Gastrocnemius medialis (tissue), 4 donors: Measurements from ENCODE around the gene SRPRA. TPM values are rescaled to one million over a fixed set of nuclear protein-coding genes. Genes with fewer than 3 reads are reported as not detected.

Experiments used
- ATAC-seq, 2 donors: fragments of 150-250 bp; one replicate each; pipeline ENCODE4 v1.9.1; 2016
- DNase-seq, 2 donors: peaks; one replicate each; pipeline ENCODE4 v3.0.0-alpha.2; 2019
- H3K27ac ChIP-seq, 4 donors: fragments of 200-600 bp; sonication (generic); 1 replicate in 1 of 4; 2 replicates in 3 of 4; pipeline ENCODE4 v1.5.1; 2016 to 2018; ENCODE audit warnings: mild to moderate bottlenecking in 2 of 4, moderate library complexity in 1 of 4
- H3K27me3 ChIP-seq, 3 donors: fragments of 200-600 bp; sonication (generic) in 2 of 3; 1 replicate in 1 of 3; 2 replicates in 2 of 3; pipeline versions ENCODE4 v1.5.1 to v1.6.0; 2016 to 2019; ENCODE audit warnings: mild to moderate bottlenecking in 1 of 3, moderate library complexity in 1 of 3
- H3K36me3 ChIP-seq, 2 donors: fragments of 200-600 bp; sonication (generic) in 1 of 2; one replicate each; pipeline ENCODE4 v1.5.1; 2017 to 2018
- H3K4me1 ChIP-seq, 2 donors: fragments of 200-600 bp; sonication (generic) in 1 of 2; one replicate each; pipeline ENCODE4 v1.5.1; 2016 to 2017; ENCODE audit warnings: mild to moderate bottlenecking in 2 of 2
- H3K4me3 ChIP-seq, 4 donors: fragments of 200-600 bp; sonication (generic) in 3 of 4; 1 replicate in 1 of 4; 2 replicates in 3 of 4; pipeline ENCODE4 v1.5.1; 2016 to 2019; ENCODE audit warnings: mild to moderate bottlenecking in 2 of 4
- H3K9me3 ChIP-seq, 3 donors: fragments of 200-600 bp; sonication (generic) in 2 of 3; 1 replicate in 1 of 3; 2 replicates in 2 of 3; pipeline ENCODE4 v1.5.1; 2016 to 2019
- CTCF ChIP-seq, 5 experiments: fragments of 450-650 bp in 3 of 5; fragments of 200-600 bp in 2 of 5; sonication (generic) in 2 of 5; IDR thresholded peaks in 4 of 5; conservative IDR thresholded peaks in 1 of 5; 1 replicate in 4 of 5; 2 replicates in 1 of 5; pipeline ENCODE4 v1.5.1; 2016 to 2019; ENCODE audit warnings: antibody characterized with exemption in 5 of 5, mild to moderate bottlenecking in 3 of 5, moderate library complexity in 3 of 5
- POLR2A ChIP-seq, 2 donors: fragments of 450-650 bp; IDR thresholded peaks; one replicate each; pipeline ENCODE4 v1.6.1; 2017; ENCODE audit warnings: antibody characterized with exemption in 2 of 2, mild to moderate bottlenecking in 2 of 2, moderate library complexity in 2 of 2
- in situ Hi-C, 4 donors: fragments of 200-750 bp; cut with MboI; loops; one replicate each; pipeline versions ENCODE4 v1.15.0 to v1.8.0; 2017; ENCODE audit warnings: low sequenced_read_pairs in 4 of 4
- intact Hi-C: fragments of 100-400 bp; cut with DNase I; formaldehyde crosslinking; loops from one replicate; pipeline ENCODE4 v1.15.1; 2023; ENCODE audit warnings: low total_unique reads
- total RNA-seq, 4 donors: library from RNA; depleted of rRNA; stranded (reverse); fragments of >200 nt; gene quantifications; one replicate each; pipeline versions ENCODE4 v1.1.0 to v1.2.3, GENCODE V29; 2016

Gene SRPRA
- total RNA-seq, 4 donors from 2014 or later: 72.3 to 101 (median 79.4) TPM

- TF ChIP-seq CTCF (IDR thresholded peaks at IDR 0.05 in 4 of 5, conservative IDR thresholded peaks at IDR 0.05 in 1 of 5) (no peak), POLR2A (IDR thresholded peaks at IDR 0.05) (no peak)
- Histone ChIP-seq H3K9me3 (no peaks in the 10 kb centered on the region), H3K36me3 (peaks cover 0 to 44% of the 10 kb centered on the region in 2 donors), H3K4me3 (no peak overlapping the region), H3K27me3 (no peaks in the 10 kb centered on the region), H3K4me1 (no peaks in the 10 kb centered on the region), H3K27ac (no peak overlapping the region)
- ATAC-seq (no peak), DNase-seq (no peak)
- intact Hi-C loops: no loop called here
- in situ Hi-C loops: loop anchor here in 1 of 4 donors (10.0 kb wide), 1 partner anchor 64 kb away; the partner anchor contains the start of gene ST3GAL4
Measured at GRCh38 chr11:126290887-126291286, 22.2 kb upstream of the SRPRA start.

- H3K27me3 ChIP-seq: no peaks in the 10 kb centered on the region
- H3K4me3 ChIP-seq: no peak overlapping the region
- H3K27ac ChIP-seq: no peak overlapping the region
- DNase-seq (no peak), ATAC-seq (no peak)
- no peaks in the 10 kb centered on the region for H3K9me3 ChIP-seq
- in situ Hi-C loops: no loop called here
- intact Hi-C loops: no loop called here
- peaks cover 2 to 14% of the 10 kb centered on the region in 2 donors for H3K4me1 ChIP-seq
- H3K36me3 ChIP-seq: peaks cover 0 to 31% of the 10 kb centered on the region in 2 donors
- TF ChIP-seq POLR2A (IDR thresholded peaks at IDR 0.05): no peak
- no peak for TF ChIP-seq CTCF (IDR thresholded peaks at IDR 0.05 in 4 of 5, conservative IDR thresholded peaks at IDR 0.05 in 1 of 5)
Measured at GRCh38 chr11:126288237-126288636, 19.5 kb upstream of the SRPRA start.

GRCh38 chr11:126284829-126285228 lies 16.1 kb upstream of the SRPRA start:
- H3K9me3 ChIP-seq: no peaks in the 10 kb centered on the region
- H3K4me3 ChIP-seq: no peak overlapping the region
- no peaks in the 10 kb centered on the region for H3K27me3 ChIP-seq
- H3K27ac ChIP-seq: no peak overlapping the region
- TF ChIP-seq CTCF (IDR thresholded peaks at IDR 0.05 in 4 of 5, conservative IDR thresholded peaks at IDR 0.05 in 1 of 5): no peak
- TF ChIP-seq POLR2A (IDR thresholded peaks at IDR 0.05): no peak
- DNase-seq (peak in 1 of 2 donors; percentile 48), ATAC-seq (no peak)
- no peaks in the 10 kb centered on the region for H3K36me3 ChIP-seq
- H3K4me1 ChIP-seq: peaks cover 11 to 21% of the 10 kb centered on the region in 2 donors
- intact Hi-C loops (no loop called here), in situ Hi-C loops (no loop called here)

- DNase-seq (peak; percentile 30 to 59), ATAC-seq (peak; percentile 83 to 86)
- peak within 1 kb of the TSS; percentile 85 to 95 (median 92) for H3K27ac ChIP-seq
- H3K4me1 ChIP-seq: peaks cover 11 to 21% of the 10 kb centered on the region in 2 donors
- peak; percentile 27 to 52 (median 39) for TF ChIP-seq CTCF (IDR thresholded peaks at IDR 0.05 in 4 of 5, conservative IDR thresholded peaks at IDR 0.05 in 1 of 5)
- TF ChIP-seq POLR2A (IDR thresholded peaks at IDR 0.05): peak; percentile 39 to 42
- H3K9me3 ChIP-seq: no peaks in the 10 kb centered on the region
- in situ Hi-C loops: no loop called here
- intact Hi-C loops: loop anchor here (1.0 kb wide), 2 partner anchors 15 to 21 kb away; partner anchors contain the start of genes DCPS and SRPRA
- no peaks in the 10 kb centered on the region for H3K27me3 ChIP-seq
- no peaks in the 10 kb centered on the region for H3K36me3 ChIP-seq
- H3K4me3 ChIP-seq: peak within 1 kb of the TSS; percentile 72 to 88 (median 84)
Measured at GRCh38 chr11:126282736-126283591, 14.3 kb upstream of the SRPRA start, which contains the start of gene TIRAP. Gene TIRAP (plus strand): TSS chr11:126283093. CDS start chr11:126290895, 7,802 bp downstream.
